ENCODE results near the gene LAMB4.

GRCh38 chr7:108136191-108136688 lies 6.1 kb upstream of the LAMB4 start:
- TF ChIP-seq CTCF (IDR thresholded peaks at IDR 0.05) (no peak), MAX (IDR thresholded peaks at IDR 0.05) (no peak), ZFP36 (IDR thresholded peaks at IDR 0.05; ENCODE audit: borderline replicate concordance, partially characterized antibody) (no peak), EP300 (IDR thresholded peaks at IDR 0.05) (no peak), MAZ (IDR thresholded peaks at IDR 0.05; ENCODE audit: borderline replicate concordance, low read depth, low read length) (no peak), REST (IDR thresholded peaks at IDR 0.05) (no peak), CHD2 (IDR thresholded peaks at IDR 0.05; ENCODE audit: low read length, partially characterized antibody) (no peak), NR3C1 (IDR thresholded peaks at IDR 0.05) (no peak)

Measured in A549 (cell line).